CD4-positive, alpha-beta T cell treated with Interleukin-4 for 1 hour (primary cell): ENCODE measurements around the gene QRICH1.

Source experiments
- DNase-seq, 2 donors: peaks; one replicate each; pipeline ENCODE4 v3.0.0-alpha.2; 2020 to 2022

QRICH1 gene

DNA sequence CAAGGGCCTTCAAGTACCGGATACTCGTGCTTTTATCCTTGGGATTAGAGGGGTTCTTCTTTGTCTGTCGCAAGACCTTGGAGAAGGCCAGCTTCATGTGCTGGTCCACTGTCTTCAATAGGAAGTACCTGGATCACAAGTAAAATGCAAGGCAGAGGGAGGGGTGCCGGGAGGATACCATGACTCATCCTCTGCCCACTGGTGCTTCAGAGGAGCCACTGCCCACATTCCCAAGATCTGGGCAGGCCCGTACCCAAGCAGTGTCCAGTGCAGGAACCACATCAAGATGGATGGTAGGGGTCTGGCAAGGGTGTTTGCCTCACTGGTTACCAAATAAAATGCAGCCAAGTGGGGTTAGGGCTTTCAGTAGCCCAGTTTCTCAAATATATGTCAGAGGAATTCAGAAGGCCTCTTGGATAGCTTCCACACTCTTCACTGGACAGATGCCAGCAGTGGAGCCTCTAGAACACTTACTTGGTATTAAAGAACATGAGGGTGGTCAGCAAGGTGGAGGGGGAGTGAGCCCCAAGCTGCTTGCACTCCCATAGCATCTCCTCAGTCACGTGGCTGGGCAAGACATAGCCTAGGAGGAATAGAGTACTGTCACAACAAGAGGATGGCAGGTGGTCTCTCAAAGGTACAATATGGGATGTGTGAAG, 61.1 kb downstream of the QRICH1 start:
- DNase-seq = no peak

DNA sequence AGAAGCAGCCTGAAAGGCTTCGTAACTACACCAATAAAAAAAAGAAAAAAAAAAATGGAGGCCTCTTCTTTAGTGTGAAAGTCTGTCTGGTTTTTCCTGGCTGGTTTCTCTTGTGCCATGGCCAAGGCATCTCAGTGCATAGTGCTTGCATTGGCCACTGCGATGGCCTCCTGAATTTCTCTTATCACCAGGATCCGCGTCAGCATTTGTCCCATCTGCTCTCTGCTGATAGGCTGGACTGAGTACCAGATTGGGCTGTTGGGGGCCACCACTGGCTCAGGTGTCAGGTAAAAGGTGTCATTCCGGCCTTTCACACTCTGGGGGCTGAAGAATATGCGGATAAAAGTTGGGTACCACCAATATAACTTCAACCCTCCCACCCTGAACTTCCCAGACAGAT, 63.5 kb downstream of the QRICH1 start:
- no peak for DNase-seq

DNA sequence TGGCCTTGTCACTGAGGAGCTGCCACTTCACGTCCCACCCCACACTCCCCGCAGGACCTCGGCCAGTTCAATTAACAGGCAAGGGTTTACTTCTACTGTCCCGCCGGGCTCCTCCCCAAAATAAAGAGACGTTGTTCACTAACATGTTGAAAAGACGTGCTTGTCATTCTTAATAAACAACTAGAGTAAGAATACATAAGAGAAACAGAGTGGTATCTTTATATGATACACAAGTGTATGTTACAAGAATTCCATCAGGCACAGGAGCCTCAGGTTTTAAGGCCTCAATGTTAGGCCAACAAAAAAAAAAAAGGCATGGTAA, 64.3 kb downstream of the QRICH1 start:
- DNase-seq = no peak

DNA sequence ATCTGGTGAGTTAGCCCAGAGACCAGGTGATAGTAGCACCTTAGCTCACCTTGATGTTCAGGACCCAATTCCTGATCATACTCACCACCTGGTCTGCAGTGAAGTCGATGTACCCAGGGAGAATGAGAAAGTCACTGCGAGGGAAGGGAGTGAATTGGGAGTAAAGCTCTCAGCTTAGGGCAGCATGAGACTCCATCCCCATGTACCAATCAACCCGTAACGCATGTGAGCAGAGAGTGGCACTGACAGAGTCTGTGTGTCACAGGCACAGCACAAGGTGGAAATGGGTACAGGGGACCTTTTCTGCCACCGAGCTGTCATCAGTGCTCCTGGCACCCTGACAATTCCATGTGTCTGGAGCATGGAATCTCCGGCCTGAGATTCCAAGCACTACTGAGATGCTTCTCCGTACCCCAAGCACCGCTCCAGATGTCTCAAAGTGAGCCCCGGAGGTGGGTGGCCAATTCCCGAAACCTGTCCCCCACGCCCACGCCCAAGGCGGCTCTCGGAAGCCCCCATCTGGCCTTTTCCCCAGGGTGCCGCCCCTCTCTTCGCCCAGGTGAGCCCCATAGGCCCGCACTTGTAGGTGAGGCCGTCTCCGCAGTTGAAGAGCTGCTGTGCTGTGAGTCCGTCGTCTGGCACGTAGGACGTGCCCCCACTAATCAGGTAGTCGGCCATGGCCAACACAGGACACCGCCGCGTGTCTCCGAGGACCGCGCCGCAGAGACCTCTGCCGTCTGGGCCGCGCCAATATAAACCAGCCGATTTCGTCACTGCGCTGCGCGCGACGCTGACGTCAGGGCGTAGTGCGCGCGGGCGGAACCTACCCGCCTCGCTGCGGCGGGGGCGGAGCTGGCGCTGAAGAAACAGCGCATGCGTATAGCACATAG, 65.0 kb downstream of the QRICH1 start, which contains the start of gene IMPDH2:
IMPDH2 (minus strand) TSS at position 726 of the 890 bp plus-strand sequence; CDS start at position 678, 48 bp downstream.
- peak; percentile 96 for DNase-seq

DNA sequence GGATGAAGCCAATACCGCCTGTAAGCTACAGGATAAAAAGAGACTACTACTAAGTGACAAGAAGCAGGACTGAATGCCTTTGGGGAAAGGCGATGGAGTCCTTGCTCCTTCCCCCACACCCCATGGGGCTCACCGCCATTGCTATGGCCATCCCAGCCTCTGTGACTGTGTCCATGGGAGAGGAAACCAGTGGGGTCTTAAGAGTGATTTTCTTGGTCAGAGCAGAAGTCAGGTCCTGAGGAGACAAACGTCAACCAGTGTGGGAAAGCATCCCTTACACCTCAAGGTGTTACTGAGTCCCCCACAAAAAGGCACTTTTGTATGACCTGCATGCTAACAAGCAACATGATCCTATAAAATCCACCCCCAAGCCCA, 65.6 kb downstream of the QRICH1 start:
- no peak for DNase-seq

DNA sequence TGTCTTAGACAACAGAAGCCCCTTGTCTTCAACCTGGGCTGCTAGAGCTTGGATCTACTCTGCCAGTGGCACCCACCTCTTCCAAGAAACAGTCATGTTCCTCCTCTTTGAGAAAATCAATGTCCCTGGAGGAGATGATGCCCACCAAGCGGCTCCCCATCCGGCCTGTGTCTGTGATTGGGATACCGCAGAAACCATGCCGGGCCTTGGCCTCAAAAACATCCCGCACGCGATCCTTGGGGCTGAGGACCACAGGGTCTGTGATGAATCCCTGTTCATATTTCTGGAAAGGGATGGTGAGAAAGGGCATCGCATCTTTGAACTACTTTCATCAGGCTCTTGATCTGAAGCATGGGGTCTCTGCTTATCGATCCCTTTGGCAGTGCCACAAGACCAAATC, 66.2 kb downstream of the QRICH1 start:
- no peak for DNase-seq

DNA sequence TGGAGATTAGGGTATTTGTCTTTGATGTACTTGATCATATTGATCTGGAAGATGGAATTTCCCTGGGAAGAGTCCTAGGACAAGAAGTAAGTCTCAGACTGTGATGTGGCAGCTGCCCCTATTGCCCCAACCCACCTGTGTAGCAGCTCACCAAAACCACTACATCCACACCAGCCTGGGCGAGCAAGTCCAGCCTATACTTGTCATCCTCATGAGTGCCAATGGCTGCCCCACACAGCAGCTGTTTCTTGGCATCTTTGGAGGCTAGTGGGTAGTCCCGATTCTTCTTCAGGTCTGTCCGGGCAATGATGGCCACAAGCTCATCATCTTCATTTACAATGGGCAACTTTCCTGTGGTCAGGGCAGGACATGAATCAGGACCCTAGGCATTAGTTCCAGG, 67.3 kb downstream of the QRICH1 start:
- no peak for DNase-seq

DNA sequence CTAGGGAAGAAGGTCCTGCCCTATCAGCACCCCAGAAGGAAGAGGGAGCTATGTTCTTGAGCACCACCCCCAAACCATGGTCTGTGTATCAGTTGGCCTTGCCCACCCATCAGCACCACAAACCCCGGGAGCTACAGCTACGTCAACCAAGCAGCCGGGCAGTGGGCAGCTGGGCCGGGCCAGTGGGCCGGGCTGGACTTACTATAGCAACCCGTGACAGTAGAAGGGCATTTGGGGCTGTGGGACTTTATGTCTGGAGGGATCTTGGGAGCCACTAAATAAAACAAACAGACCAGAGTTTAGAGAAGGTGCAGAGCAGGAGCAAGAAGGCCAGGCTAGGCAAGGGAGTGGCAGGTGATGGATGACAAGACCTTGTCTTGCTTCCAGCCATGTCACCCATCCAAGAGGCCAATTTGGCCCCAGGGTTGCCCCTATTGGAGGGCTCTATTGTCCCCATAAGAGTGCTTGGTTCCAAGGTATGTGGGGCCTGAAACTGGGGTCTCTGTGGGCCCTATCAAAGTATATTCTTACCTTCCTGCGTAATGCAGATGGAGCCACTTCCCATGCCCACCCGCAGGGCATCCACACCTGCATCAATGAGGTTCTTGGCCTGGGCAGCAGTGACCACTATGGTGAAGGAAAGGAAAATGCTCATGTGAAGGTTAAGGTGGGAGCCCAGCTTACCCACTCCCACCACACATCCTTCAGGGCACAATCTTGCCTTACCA, 67.9 kb downstream of the QRICH1 start:
- no peak for DNase-seq

DNA sequence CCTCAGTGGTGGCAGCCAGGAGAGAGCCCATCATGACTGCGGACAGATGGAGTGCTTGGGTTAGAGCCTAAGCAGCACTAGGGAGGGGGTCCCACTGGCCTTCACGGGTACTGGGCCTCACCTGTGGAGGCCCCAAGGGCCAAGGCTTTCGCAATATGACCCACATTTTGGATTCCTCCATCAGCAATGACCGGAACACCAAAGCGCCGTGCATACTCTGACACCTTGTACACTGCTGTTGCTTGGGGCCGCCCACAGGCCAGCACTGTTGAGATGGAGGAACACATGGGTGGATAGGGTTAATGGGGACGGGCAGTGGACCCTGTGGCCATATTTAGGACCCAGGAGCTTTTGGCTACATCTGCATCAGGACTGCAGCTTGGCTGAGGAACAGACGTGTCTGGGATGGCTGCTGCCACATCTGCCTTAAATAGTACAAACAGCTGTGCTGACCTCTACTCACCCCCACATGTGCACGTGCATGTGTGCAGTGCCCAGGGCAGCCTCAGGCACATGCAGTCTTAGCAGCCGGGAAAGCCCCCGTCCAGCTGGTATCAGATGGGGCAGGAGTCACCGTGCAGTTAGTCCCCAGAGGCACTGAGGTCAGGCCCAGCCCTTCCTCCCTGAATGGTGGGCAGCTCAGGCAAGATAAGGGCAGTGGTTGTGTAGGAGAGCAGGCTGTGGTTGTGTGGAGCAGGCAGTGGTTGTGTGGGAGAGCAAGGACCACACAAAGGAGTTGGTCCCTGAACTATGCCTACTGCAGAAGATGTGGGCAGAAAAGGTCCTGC, 68.7 kb downstream of the QRICH1 start:
- DNase-seq = no peak

DNA sequence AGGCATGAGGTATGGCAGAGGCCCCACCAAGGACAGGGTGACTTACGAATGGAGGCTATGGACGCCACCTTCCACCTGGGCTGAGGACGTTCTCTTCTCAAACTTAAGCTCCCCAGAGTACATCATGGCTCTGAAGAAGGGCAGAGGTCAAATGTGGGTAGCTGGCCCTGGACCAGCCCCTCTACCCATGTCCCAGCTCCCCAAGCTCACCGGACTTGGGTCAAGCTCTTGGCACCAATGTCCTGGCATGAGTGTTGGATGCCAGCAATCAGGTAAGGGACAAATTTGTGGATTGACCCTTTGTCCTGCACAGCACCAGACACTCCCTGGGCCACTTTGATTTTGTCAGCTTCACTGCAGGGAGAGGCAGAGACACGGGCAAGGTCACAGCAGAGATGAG, 69.4 kb downstream of the QRICH1 start:
- DNase-seq = no peak

DNA sequence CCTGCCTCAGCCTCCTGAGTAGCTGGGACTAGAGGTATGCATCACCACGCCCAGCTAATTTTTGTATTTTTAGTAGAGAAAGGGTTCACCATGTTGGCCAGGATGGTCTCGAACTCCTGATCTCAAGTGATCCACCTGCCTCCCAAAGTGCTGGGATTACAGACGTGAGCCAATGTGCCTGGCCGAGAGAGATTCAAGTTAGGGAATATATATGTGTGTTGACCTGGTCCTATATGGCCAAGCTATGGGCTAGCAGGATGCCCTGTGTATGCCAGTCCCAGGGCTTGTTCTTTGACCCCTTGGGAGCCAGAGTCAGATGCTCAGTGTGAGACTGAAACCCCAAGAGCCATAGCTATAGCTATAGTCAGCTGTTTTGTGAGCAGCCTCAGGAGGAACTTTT, 70.1 kb downstream of the QRICH1 start:
- no peak for DNase-seq

DNA sequence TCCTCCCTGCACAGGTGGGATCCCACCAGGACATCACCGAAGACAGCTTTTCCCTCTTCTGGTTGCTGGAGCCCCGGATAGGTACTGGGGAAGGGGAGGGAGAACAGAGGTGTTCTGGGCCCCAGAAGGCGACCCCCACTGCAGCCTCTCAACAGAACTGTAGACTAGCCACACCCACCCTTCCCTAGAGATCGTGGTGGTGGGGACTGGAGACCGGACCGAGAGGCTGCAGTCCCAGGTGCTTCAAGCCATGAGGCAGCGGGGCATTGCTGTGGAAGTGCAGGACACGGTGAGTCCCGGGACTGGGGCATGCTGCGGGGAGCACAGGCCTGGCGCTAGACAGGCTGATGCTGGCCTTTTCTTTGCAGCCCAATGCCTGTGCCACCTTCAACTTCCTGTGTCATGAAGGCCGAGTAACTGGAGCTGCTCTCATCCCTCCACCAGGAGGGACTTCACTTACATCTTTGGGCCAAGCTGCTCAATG, 71.1 kb downstream of the QRICH1 start:
- DNase-seq = no peak

DNA sequence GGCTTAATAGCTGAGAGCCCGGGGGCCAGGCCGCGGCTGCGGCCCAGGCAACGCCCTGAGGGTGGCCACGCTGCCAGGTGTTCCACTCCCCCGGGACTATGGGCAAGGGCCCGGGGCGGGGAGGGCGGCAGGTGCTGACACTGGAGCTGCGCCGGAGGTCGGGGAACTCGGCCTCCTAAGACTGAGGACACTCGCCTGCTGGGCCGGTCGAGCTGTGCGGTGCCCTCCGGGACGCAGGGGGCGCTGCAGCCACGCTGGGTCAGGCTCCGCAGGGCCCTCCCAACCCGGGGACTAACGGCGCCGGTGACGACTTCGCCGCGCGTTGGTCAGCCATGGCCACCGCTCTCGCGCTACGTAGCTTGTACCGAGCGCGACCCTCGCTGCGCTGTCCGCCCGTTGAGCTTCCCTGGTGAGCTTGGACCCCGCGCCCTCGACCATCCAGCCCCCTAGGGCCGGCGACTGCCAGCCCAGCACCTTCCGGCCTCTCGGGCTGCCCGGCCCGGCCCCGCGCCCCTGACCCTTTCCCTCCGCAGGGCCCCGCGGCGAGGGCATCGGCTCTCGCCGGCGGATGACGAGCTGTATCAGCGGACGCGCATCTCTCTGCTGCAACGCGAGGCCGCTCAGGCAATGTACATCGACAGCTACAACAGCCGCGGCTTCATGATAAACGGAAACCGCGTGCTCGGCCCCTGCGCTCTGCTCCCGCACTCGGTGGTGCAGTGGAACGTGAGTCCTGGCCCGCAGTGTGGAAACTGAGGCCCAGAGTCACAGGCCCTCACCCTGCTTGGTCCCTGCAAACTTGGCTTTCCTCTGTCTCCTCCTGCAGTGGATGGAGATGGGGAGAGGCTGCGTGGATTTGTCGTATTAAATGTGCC, 71.8 kb downstream of the QRICH1 start, which contains the start of gene NDUFAF3:
NDUFAF3 (plus strand) TSS at position 309 of the 875 bp plus-strand sequence; CDS start at position 333, 24 bp downstream.
- DNase-seq = peak; percentile 93 to 94

DNA sequence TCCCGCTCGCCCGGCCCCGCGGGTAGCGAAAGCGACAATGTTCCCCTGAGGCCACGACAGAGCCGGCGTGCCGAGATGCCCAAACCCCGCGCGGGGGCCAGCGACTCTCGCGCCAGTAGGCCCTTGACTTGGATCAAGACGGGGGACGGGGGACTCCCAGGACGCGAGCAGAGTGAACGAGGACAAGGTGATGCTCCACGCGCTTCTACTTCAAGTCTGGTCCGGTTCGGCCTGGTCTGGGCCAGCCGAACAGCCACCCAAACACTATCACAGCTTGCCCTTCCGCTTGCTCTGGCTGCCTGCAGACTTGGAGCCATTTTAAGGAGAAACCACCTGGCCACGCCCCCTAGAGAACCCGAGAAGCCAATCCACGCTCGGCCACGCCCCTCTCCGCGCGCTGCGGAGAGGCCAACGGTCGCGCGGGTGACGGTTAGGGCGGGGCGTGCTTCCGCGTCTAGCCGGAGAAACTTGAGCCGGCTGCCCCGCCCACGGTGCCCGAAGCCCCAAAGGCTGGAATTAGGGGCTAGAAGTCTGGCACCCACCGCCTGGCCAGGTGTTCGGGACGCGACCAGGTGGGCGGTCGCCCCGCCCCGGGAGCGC, 72.6 kb downstream of the QRICH1 start:
- DNase-seq = peak; percentile 98 to 99

DNA sequence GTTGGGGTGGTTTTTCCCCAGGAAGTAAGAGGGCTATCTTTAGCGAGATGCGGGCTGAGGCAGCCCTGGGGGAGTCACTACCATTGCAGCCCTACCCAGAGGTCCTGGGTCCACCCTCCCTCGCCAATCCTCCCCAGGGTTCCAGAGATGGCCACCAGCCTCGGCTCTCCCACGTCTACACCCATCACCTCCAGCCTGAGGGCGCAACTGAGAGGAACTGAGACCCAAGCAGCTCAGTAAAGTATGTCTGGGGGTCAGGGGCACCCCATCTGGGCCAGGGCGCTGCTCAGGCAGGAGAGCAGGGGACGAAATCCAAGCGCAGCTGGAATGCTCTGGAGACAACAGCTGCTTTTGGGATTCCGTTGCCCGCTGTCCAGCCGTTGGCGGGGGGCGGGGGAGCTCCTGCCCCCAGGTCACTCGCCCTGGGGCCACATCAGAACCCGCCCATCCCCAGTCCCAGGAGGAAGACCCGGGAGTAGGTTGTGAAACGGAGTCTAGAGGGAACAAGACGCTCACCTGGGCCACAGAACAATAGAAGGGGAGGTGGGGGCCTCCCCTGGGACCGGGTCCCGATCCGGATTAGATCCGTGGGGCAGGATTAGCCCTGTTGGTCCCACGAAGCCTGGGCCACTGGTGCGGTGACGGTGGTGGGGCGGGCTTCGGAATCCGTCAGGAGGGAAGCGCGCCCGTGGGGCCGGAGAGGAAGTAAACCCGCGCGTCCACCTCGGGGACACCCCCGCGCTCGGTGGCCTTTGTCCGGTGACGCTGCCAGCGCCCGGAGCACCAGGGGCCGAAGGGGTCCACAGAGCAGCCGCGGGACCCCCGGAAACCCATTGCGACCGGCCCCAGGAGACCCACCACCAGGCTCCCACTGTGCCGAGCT, 73.3 kb downstream of the QRICH1 start:
- peak; percentile 35 to 45 for DNase-seq

DNA sequence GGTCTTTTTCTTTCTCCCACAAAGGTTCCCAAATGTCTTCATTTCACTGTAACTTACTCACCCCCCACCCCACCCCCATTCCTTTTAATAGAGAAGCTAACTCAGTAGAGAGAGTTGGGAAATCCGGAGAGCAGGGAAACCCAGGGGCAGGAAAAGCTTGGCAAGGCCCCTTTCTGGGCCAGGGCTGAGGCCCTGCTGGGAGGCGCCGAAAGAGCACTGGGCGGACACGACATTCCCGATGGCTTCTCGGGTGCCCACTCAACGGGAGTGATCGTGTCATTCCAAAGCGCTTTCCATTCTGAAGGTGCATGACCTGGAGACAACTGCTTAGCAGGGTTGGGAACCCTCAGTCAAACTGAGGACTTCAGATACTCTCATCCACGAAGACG, 73.9 kb downstream of the QRICH1 start:
- no peak for DNase-seq

DNA sequence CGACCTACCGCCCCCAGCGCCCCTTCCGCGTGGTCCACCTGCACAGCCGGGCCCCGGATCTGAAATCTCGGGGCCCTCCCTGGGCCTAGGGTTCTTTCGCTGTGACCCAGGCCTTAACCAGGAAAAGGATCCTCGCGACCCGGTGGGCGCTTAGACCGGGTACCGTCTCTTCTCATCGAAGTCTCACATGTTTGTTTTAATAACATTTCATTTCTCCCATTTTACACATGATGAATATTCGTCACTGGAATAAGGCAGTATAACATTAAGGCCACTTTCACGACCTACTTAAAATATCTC, 75.2 kb downstream of the QRICH1 start:
- no peak for DNase-seq

DNA sequence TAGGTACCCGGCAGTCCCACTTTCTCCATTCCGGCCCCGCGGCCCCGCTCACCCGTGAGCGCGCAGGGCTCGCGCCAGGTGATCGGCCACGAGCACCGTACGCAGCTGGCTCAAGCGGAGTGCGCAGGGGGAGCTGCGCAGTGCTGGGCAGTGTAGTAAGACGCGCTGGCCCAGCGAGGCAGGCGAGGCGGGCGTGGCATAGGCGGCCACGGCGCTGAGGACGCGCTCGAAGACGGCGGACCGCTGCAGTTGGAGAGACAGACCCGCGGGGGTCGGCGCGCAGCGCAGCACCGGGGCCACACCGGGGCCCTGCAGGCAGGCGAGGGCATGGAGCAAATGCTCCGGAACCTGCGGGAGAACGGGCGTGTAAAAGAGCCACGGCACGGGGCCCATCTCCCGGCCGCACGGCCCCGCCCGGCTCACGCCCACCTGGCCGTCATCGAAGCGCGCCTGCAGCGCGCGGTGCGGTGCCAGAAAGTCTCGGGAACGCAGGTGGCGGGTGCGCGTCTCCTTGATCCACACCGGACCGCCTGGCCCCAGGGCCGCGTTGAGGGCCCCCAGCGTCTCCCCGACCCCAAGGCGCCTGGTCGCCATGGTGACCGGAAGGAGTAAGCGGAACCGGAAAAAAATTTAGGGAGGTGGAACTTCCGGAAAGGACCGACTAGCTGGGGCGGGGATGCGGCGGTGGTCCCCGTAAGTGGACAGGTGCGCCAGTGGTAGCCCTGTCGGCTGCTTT, 75.7 kb downstream of the QRICH1 start, which contains the start of gene DALRD3:
DALRD3 (minus strand) TSS at position 610 of the 736 bp plus-strand sequence; CDS start at position 594, 16 bp downstream.
- DNase-seq = peak; percentile 51 to 71

DNA sequence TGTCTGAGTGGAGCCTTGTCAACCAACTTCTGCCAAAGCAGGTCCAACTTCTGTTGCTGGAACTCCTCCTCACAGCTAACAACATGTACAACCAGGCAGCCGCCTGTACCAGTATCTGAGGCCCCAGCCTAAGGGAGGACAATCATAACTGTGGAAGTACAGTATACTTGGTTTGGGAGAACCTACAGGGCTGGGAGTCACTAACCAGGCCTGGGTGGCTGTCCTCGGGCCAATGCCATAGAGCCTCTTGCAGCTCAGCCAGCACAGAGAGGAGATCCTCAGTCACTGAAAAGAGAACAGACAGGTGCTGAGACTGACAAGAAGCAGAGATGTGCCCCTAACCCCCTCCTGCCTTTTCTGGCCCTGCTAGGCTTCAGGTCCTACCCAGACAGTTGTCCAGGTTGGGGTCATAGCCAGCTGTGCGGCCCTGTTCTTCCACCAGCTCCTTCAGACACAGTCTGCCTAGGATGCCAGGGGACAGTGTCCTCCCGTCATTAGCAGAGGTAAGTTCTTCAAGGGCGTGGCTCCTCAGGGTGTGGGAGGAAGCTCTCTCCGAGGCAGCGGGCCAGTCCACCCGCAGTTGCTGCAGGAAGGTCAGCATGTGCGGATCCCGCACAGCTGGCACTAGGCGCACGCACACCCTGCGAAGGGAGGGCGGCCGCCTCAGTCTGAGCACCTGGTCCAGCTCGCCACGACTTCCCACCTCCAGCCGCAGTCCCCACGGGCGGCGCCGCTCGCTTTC, 76.5 kb downstream of the QRICH1 start:
- DNase-seq = no peak
